Heart right ventricle (tissue), 16 donors: ENCODE results near the gene SBNO1. TPM values are rescaled to one million over a fixed set of nuclear protein-coding genes. Genes with fewer than 3 reads are reported as not detected.

Source experiments
- ATAC-seq, 8 donors: fragments of 200-7000 bp; cut with Tn5 transposase; one replicate each; pipeline ENCODE4 v1.9.1; 2020; ENCODE audit warnings: mild to moderate bottlenecking in 8 of 8, moderate library complexity in 8 of 8, moderate number of reproducible peaks in 1 of 8
- DNase-seq, 2 donors: peaks; one replicate each; pipeline ENCODE4 v3.0.0-alpha.2; 2020
- H3K27ac ChIP-seq, 10 donors: fragments of 200-600 bp; sonication (generic) in 2 of 10; one replicate each; pipeline versions ENCODE4 v1.5.0 to v1.8.0; 2020 to 2022; ENCODE audit warnings: mild to moderate bottlenecking in 3 of 10
- H3K27me3 ChIP-seq, 7 donors: fragments of 200-600 bp; one replicate each; pipeline ENCODE4 v1.8.0; 2021 to 2022; ENCODE audit warnings: mild to moderate bottlenecking in 2 of 7
- H3K36me3 ChIP-seq, 9 donors: fragments of 200-600 bp; sonication (generic) in 1 of 9; one replicate each; pipeline versions ENCODE4 v1.5.0 to v1.8.0; 2020 to 2022; ENCODE audit warnings: mild to moderate bottlenecking in 2 of 9
- H3K4me1 ChIP-seq, 9 donors: fragments of 200-600 bp; sonication (generic) in 1 of 9; one replicate each; pipeline versions ENCODE4 v1.5.0 to v1.8.0; 2020 to 2022; ENCODE audit warnings: mild to moderate bottlenecking in 4 of 9
- H3K4me3 ChIP-seq, 10 donors: fragments of 200-600 bp; sonication (generic) in 2 of 10; one replicate each; pipeline versions ENCODE4 v1.5.0 to v1.8.0; 2020 to 2022; ENCODE audit warnings: mild to moderate bottlenecking in 7 of 10, moderate library complexity in 2 of 10
- H3K9me3 ChIP-seq, 11 donors: fragments of 200-600 bp in 10 of 11; sonication (generic) in 2 of 11; one replicate each; pipeline versions ENCODE4 v1.5.0 to v1.8.0; 2013 to 2022; ENCODE audit warnings: mild to moderate bottlenecking in 2 of 11, control low read depth in 1 of 11, moderate library complexity in 1 of 11
- WGBS, 2 donors: extraction: QIAGEN DNeasy Blood & Tissue Kit; methylation state at CpG; one replicate each; pipeline ENCODE4 v1.1.7; 2013; ENCODE audit warnings: inconsistent platforms in 1 of 2; 5-methylcytosine and 5-hydroxymethylcytosine counted together
- intact Hi-C, 10 donors: fragments of 100-400 bp; cut with DNase I; formaldehyde crosslinking; loops; one replicate each; pipeline versions ENCODE4 v1.11.1 to v1.14.2; 2022
- polyA plus RNA-seq, 2 donors: library from polyadenylated mRNA; stranded (reverse); fragments of 200-250 nt; gene quantifications; one replicate each; pipeline ENCODE4 v1.2.3, GENCODE V29; 2013
- total RNA-seq, 10 donors: library from RNA; stranded (reverse); fragmentation: NEBNext Ultra II Directional in 3 of 10; extraction: Animal tissue kit (Norgen Biotek cat#: 25700) in 3 of 10; gene quantifications; one replicate each; pipeline versions ENCODE4 v1.2.1 to v1.2.4, GENCODE V29; 2021 to 2023
- TF ChIP-seq, protein P1 (sequence below), 9 donors: fragments of 200-600 bp; sonication (generic) in 2 of 9; IDR thresholded peaks; one replicate each; pipeline versions ENCODE4 v1.5.0 to v1.8.0; 2021 to 2022; ENCODE audit warnings: antibody characterized with exemption in 9 of 9, mild to moderate bottlenecking in 5 of 9, moderate library complexity in 1 of 9
- donor health status: Arrhythmogenic right ventricular cardiomyopathy.
- donor health status: ischemic (EF 13 %, LVEDD 7.1; RV severe dilation, severe dysfunction).
- donor health status: healthy with polysubstance abuse.
- donor health status: DM: no; HTN: yes; CAD: no.
- donor health status: DM: no; HTN: no; CAD: no.
- donor health status: ischemic (EF 25% LVEDD 6.9; RV normal size, moderate dysfunction).
- donor health status: ischemic (EF 25% LVEDD 5.7; RV mildly dilated, moderate dysfunction).
- donor health status: healthy.
- donor health status: DM: yes; HTN: yes; CAD: no.
- donor health status: Ischemic cardiomyopathy.
- donor health status: ischemic (EF 35%, LVEDD 5.7; RV mildly dilated, moderate dysfunction).
- donor health status: nonischemic (EF 11% LVEDD 7.7; RV severe dilation, severe dysfunction).
- donor health status: DM: yes; HTN: yes; CAD: no.
- donor health status: PGD.
- donor health status: ischemic (EF 29% LVEDD 5.4; RV normal size, mild dysfunction).
- donor health status: nonischemic (EF 23%, LVEDD 6.1; RV moderate dilation, normal function).

The SBNO1 gene
- total and polyA plus RNA-seq, 12 donors: 4.1 to 32.1 (median 26.9) TPM

DNA sequence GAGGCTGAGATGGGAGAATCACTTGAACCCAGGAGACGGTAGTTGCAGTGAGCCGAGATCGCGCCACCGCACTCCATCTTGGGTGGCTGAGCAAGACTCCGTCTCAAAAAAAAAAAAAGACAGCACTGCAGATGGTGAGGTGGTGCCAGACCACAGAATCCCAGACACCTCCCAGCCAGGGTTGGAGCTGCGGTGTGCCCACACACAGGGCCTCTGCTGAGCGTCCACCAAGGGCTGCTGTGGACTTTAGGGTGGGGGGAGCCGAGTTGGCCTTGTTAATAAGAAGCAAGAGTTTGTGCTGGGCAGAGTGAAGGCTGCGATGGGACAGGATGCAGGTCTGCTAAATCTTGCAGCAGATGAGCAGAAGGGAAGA lies 33.5 kb upstream of the SBNO1 start:
- Histone ChIP-seq H3K36me3 (peaks cover 0 to 96% (median 41%) of the 10 kb centered on the region in 9 donors), H3K9me3 (no peaks in the 10 kb centered on the region), H3K4me1 (peaks cover 12 to 41% (median 20%) of the 10 kb centered on the region in 9 donors), H3K27ac (peak overlapping the region in 8 of 10 donors; percentile 25 to 70 (median 62)), H3K27me3 (no peaks in the 10 kb centered on the region), H3K4me3 (no peak overlapping the region)
- TF ChIP-seq, protein P1, sequence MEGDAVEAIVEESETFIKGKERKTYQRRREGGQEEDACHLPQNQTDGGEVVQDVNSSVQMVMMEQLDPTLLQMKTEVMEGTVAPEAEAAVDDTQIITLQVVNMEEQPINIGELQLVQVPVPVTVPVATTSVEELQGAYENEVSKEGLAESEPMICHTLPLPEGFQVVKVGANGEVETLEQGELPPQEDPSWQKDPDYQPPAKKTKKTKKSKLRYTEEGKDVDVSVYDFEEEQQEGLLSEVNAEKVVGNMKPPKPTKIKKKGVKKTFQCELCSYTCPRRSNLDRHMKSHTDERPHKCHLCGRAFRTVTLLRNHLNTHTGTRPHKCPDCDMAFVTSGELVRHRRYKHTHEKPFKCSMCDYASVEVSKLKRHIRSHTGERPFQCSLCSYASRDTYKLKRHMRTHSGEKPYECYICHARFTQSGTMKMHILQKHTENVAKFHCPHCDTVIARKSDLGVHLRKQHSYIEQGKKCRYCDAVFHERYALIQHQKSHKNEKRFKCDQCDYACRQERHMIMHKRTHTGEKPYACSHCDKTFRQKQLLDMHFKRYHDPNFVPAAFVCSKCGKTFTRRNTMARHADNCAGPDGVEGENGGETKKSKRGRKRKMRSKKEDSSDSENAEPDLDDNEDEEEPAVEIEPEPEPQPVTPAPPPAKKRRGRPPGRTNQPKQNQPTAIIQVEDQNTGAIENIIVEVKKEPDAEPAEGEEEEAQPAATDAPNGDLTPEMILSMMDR (IDR thresholded peaks at IDR 0.05): no peak
- DNase-seq (no peak), ATAC-seq (peak in 2 of 8 donors; percentile 10 to 26)
- 85 to 89% methylated on average over 10 of the region's 10 CpGs for WGBS, 2 donors
- intact Hi-C loops: loop anchor here in 2 of 10 donors (10.0 kb wide), 2 partner anchors 67 to 127 kb away; no protein-coding TSS in a partner anchor

DNA sequence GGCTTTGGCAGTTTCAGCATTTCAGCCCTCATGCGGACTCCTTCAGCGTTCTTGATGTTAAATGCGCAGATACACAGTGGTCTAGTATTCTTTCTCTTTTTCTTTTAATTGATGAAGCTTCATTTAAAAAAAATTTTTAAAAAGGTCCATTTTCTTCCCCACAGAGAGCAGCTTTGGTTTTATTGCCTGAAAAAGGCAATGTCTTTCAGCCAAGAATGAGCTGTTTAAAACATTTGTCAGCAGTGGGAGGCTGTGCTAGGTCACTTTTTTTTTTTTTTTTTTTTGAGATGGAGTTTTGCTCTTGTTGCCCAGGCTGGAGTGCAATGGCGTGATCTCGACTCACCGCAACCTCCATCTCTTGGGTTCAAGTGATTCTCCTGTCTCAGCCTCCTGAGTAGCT lies 32.8 kb upstream of the SBNO1 start:
- WGBS, 2 donors: 90 to 93% methylated on average over 6 of the region's 6 CpGs
- Histone ChIP-seq H3K4me3 (no peak overlapping the region), H3K27me3 (no peaks in the 10 kb centered on the region), H3K4me1 (peaks cover 12 to 39% (median 21%) of the 10 kb centered on the region in 9 donors), H3K9me3 (no peaks in the 10 kb centered on the region), H3K27ac (no peak overlapping the region), H3K36me3 (peaks cover 0 to 96% (median 46%) of the 10 kb centered on the region in 9 donors)
- intact Hi-C loops: loop anchor here in 2 of 10 donors (10.0 kb wide), 2 partner anchors 67 to 127 kb away; no protein-coding TSS in a partner anchor
- TF ChIP-seq, protein P1 (IDR thresholded peaks at IDR 0.05): no peak
- DNase-seq (no peak), ATAC-seq (no peak)

DNA sequence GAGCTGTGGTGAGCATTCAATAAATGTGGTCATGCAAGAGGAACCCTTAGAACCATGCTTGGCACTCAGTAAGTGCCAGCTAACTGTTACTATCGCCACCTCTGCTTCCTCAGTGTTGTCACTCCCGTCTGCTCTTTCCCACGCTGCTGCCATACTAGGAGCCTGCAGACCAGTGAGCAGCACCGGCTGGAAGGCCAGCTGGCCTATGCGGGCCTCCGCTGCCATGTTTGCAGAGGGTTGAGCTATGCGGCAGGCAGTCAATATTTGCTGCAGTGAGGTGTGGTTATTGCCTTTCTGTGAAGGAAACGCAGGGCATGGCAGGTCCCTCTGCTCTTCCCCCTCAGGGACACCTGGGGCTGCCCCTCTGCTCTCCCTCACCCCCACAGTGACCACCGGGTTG lies 32.3 kb upstream of the SBNO1 start:
- TF ChIP-seq, protein P1 (IDR thresholded peaks at IDR 0.05): no peak
- Histone ChIP-seq H3K4me1 (peaks cover 12 to 39% (median 21%) of the 10 kb centered on the region in 9 donors), H3K4me3 (no peak overlapping the region), H3K27ac (peak overlapping the region in 1 of 10 donors; percentile 31), H3K36me3 (peaks cover 0 to 96% (median 50%) of the 10 kb centered on the region in 9 donors), H3K9me3 (no peaks in the 10 kb centered on the region), H3K27me3 (no peaks in the 10 kb centered on the region)
- 84 to 87% methylated on average over 9 of the region's 9 CpGs for WGBS, 2 donors
- intact Hi-C loops: loop anchor here in 2 of 10 donors (10.0 kb wide), 2 partner anchors 68 to 128 kb away; no protein-coding TSS in a partner anchor
- ATAC-seq: no peak
- DNase-seq: no peak

DNA sequence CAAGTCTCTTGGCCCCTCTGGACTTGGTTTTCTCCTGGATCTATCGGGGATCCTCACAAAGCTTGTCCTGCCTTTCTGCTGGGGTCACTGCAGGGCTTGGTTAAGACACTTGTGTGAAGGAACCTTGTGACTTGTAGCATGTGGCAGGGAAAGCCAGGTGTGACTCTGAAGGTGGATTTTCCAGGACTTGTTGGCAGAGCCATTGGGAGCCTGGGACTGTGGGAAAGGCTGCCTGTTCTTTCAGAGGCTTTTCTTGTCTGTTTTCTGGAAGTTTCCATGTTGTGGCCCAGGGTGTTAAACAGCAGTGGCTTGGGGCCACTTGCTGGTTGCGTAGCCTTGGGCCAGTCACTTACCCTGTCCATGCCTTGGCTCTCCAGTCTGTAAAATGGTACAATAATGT lies 31.9 kb upstream of the SBNO1 start:
- DNase-seq (no peak), ATAC-seq (no peak)
- Histone ChIP-seq H3K9me3 (no peaks in the 10 kb centered on the region), H3K36me3 (peaks cover 0 to 96% (median 51%) of the 10 kb centered on the region in 9 donors), H3K27ac (no peak overlapping the region), H3K4me1 (peaks cover 12 to 43% (median 24%) of the 10 kb centered on the region in 9 donors), H3K27me3 (no peaks in the 10 kb centered on the region), H3K4me3 (no peak overlapping the region)
- WGBS, 2 donors: 94 to 98% methylated on average over 2 of the region's 2 CpGs
- intact Hi-C loops: loop anchor here in 2 of 10 donors (10.0 kb wide), 2 partner anchors 68 to 128 kb away; no protein-coding TSS in a partner anchor
- TF ChIP-seq, protein P1 (IDR thresholded peaks at IDR 0.05): no peak
